SU-DHL-6 (cell line): ENCODE results near the gene OR5B12.

Source experiments
- EZH2phosphoT487 ChIP-seq: fragments of 200-600 bp; sonication (generic), shearing (Covaris generic); conservative IDR thresholded peaks from 2 replicates; pipeline ENCODE4 v1.6.1; 2018; ENCODE audit warnings: mild to moderate bottlenecking, antibody characterized with exemption, low read length, moderate library complexity, mixed read lengths
- TF ChIP-seq, protein P1 (sequence below): fragments of 200-600 bp; sonication (generic); IDR thresholded peaks from one replicate; pipeline ENCODE4 v1.5.1; 2017; ENCODE audit warnings: antibody characterized with exemption, mild to moderate bottlenecking, low read length, moderate library complexity; ENCODE audit not compliant: insufficient read depth, poor library complexity, severe bottlenecking

DNA sequence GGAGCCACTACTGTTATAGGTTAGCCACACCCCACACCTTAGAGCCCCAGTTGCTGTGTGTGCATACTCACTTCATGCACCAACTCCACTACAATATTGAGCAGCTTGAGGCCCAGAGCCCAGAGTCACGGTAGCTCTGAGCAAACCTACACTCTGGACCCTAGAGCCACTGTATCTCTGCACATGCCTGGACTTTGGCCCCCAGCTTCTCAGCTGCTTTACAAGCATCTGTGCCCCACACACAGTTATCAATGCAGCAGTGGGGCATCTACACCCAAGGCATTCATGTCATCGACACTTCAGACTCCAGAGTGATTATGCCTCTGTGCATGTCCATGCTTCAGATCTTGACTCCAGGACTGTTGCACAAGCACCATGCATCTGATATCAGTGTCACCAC lies 2.3 kb upstream of the OR5B12 start:
- TF ChIP-seq, protein P1, sequence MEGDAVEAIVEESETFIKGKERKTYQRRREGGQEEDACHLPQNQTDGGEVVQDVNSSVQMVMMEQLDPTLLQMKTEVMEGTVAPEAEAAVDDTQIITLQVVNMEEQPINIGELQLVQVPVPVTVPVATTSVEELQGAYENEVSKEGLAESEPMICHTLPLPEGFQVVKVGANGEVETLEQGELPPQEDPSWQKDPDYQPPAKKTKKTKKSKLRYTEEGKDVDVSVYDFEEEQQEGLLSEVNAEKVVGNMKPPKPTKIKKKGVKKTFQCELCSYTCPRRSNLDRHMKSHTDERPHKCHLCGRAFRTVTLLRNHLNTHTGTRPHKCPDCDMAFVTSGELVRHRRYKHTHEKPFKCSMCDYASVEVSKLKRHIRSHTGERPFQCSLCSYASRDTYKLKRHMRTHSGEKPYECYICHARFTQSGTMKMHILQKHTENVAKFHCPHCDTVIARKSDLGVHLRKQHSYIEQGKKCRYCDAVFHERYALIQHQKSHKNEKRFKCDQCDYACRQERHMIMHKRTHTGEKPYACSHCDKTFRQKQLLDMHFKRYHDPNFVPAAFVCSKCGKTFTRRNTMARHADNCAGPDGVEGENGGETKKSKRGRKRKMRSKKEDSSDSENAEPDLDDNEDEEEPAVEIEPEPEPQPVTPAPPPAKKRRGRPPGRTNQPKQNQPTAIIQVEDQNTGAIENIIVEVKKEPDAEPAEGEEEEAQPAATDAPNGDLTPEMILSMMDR = no peak
- TF ChIP-seq EZH2phosphoT487 = no peak
